Fibroblast of lung (primary cell): Measurements from ENCODE around the gene CCDC106. TPM values are rescaled to one million over a fixed set of nuclear protein-coding genes. Genes with fewer than 3 reads are reported as not detected.

ENCODE experiments used
- DNase-seq, 2 donors: peaks; one replicate each; pipeline versions ENCODE4 v3.0.0 to v3.0.0-alpha.2; 2010; ENCODE audit warnings: low read depth in 2 of 2
- H2AFZ ChIP-seq: 2 replicates; pipeline ENCODE4 v1.5.1; 2012; ENCODE audit warnings: low read length, control low read depth, inconsistent platforms
- H3K27ac ChIP-seq: 2 replicates; pipeline ENCODE4 v1.5.1; 2011; ENCODE audit warnings: low read length, control low read depth; ENCODE audit not compliant: insufficient read depth
- H3K27me3 ChIP-seq: 2 replicates; pipeline ENCODE4 v1.5.1; 2011; ENCODE audit warnings: mild to moderate bottlenecking, low read length; ENCODE audit not compliant: control insufficient read depth, insufficient read depth
- H3K36me3 ChIP-seq: 2 replicates; pipeline ENCODE4 v1.5.1; 2011; ENCODE audit warnings: low read length; ENCODE audit not compliant: control insufficient read depth, insufficient read depth
- H3K4me1 ChIP-seq: 2 replicates; pipeline ENCODE4 v1.5.1; 2011; ENCODE audit warnings: low read length; ENCODE audit not compliant: control insufficient read depth, insufficient read depth; ENCODE audit errors: extremely low read depth
- H3K4me2 ChIP-seq: 2 replicates; pipeline ENCODE4 v1.5.1; 2011; ENCODE audit warnings: low read length, control low read depth; ENCODE audit not compliant: insufficient read depth; ENCODE audit errors: extremely low read depth
- H3K4me3 ChIP-seq, 4 experiments: fragments of 200-600 bp in 1 of 4; sonication (generic) in 1 of 4; replicated peaks in 1 of 4; 2 replicates each; pipeline ENCODE4 v1.5.1; 2011 to 2016; ENCODE audit warnings: low read length in 4 of 4, low read depth in 3 of 4, mild to moderate bottlenecking in 3 of 4, control low read depth in 2 of 4, inconsistent platforms in 1 of 4, mixed read lengths in 1 of 4; ENCODE audit not compliant: insufficient read depth in 1 of 4; ENCODE audit errors: control extremely low read depth in 1 of 4
- H3K79me2 ChIP-seq: 2 replicates; pipeline ENCODE4 v1.5.1; 2012; ENCODE audit warnings: mild to moderate bottlenecking, low read length, inconsistent platforms; ENCODE audit not compliant: control insufficient read depth, insufficient read depth
- H3K9ac ChIP-seq: 2 replicates; pipeline ENCODE4 v1.5.1; 2011; ENCODE audit warnings: mild to moderate bottlenecking, low read length, control low read depth; ENCODE audit not compliant: insufficient read depth
- H3K9me3 ChIP-seq: 2 replicates; pipeline ENCODE4 v1.5.1; 2012; ENCODE audit warnings: low read depth, low read length; ENCODE audit not compliant: control insufficient read depth, insufficient read depth
- H4K20me1 ChIP-seq: 2 replicates; pipeline ENCODE4 v1.5.1; 2011; ENCODE audit warnings: low read length; ENCODE audit not compliant: control insufficient read depth, insufficient read depth; ENCODE audit errors: extremely low read depth
- CTCF ChIP-seq, 2 donors: IDR thresholded peaks in 1 of 2; conservative IDR thresholded peaks in 1 of 2; 1 replicate in 1 of 2; 2 replicates in 1 of 2; pipeline ENCODE4 v1.5.1; 2011 to 2012; ENCODE audit warnings: low read length in 2 of 2, control low read depth in 1 of 2, inconsistent platforms in 1 of 2, low read depth in 1 of 2, mild to moderate bottlenecking in 1 of 2
- EZH2 ChIP-seq: IDR thresholded peaks from 2 replicates; pipeline ENCODE4 v1.5.1; 2012; ENCODE audit warnings: low read length, control low read depth, mild to moderate bottlenecking; ENCODE audit errors: missing control alignments
- polyA plus RNA-seq, 2 donors: library from polyadenylated mRNA; depleted of rRNA in 1 of 2; stranded (reverse) in 1 of 2; unstranded in 1 of 2; fragments of >200 nt; gene quantifications; 2 replicates each; pipeline ENCODE4 v1.2.1, GENCODE V29; 2011 to 2012; ENCODE audit warnings: missing spikeins in 1 of 2
- total RNA-seq: library from RNA; depleted of rRNA; stranded (reverse); fragments of >200 nt; gene quantifications from 2 replicates; pipeline ENCODE4 v1.2.1, GENCODE V29; 2014

CCDC106 gene
- total and polyA plus RNA-seq, 2 donors (not counting 1 experiment from before 2014, with no cell fraction given) = 4.5 to 10.2 TPM

DNA sequence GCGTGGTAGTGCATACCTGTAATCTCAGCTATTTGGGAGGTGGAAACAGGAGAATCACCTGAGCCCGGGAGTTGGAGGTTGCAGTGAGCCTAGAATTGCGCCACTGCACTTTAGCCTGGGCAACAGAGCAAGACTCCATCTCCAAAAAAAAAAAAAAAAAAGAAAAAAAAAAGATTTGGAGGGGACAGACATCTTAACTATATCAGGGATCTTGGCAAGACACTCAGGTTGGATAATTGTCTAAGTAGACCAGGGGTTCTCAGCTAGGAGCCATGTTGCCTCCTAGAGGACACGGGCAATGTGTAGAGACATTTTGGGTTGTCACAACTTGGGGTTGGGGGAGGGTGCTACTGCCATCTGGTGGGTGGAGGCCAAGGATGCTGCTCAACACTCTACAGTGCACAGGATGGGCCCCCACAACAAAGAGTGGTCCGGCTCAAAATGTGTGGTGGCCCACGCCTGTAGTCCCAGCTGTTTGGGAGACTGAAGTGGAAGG, 9.1 kb upstream of the CCDC106 start:
- Histone ChIP-seq H3K36me3 (peaks cover 5% of the 10 kb centered on the region), H3K9ac (no peak overlapping the region), H3K27me3 (no peaks in the 10 kb centered on the region), H3K27ac (no peak overlapping the region), H3K4me3 (no peak overlapping the region), H3K4me2 (no peak overlapping the region), H3K9me3 (no peaks in the 10 kb centered on the region), H2AFZ (no peak overlapping the region), H3K4me1 (peaks cover 19% of the 10 kb centered on the region), H4K20me1 (no peaks in the 10 kb centered on the region), H3K79me2 (peaks cover 52% of the 10 kb centered on the region)
- TF ChIP-seq EZH2 (no peak), CTCF (conservative IDR thresholded peaks at IDR 0.05 in 1 of 2, IDR thresholded peaks at IDR 0.05 in 1 of 2; ENCODE audit: low read depth in 1 of 2, low read length in 2 of 2) (peak; percentile 46 to 48)
- DNase-seq = peak; percentile 28 to 33

GRCh38 chr19:55640043-55640576, 7.9 kb upstream of the CCDC106 start:
- no peaks in the 10 kb centered on the region for H3K9me3 ChIP-seq
- H4K20me1 ChIP-seq = no peaks in the 10 kb centered on the region
- H3K4me1 ChIP-seq = peaks cover 22% of the 10 kb centered on the region
- H3K9ac ChIP-seq = peak overlapping the region; percentile 77
- H3K27me3 ChIP-seq = no peaks in the 10 kb centered on the region
- peak overlapping the region; percentile 81 for H3K4me2 ChIP-seq
- TF ChIP-seq EZH2 (no peak), CTCF (conservative IDR thresholded peaks at IDR 0.05 in 1 of 2, IDR thresholded peaks at IDR 0.05 in 1 of 2; ENCODE audit: low read depth in 1 of 2, low read length in 2 of 2) (peak; percentile 31 to 40)
- H3K36me3 ChIP-seq = peaks cover 11% of the 10 kb centered on the region
- peak; percentile 75 to 76 for DNase-seq
- H3K27ac ChIP-seq = peak overlapping the region; percentile 66
- H3K4me3 ChIP-seq = peak overlapping the region; percentile 5 to 84 (median 46)
- H2AFZ ChIP-seq = no peak overlapping the region
- peaks cover 62% of the 10 kb centered on the region for H3K79me2 ChIP-seq

DNA sequence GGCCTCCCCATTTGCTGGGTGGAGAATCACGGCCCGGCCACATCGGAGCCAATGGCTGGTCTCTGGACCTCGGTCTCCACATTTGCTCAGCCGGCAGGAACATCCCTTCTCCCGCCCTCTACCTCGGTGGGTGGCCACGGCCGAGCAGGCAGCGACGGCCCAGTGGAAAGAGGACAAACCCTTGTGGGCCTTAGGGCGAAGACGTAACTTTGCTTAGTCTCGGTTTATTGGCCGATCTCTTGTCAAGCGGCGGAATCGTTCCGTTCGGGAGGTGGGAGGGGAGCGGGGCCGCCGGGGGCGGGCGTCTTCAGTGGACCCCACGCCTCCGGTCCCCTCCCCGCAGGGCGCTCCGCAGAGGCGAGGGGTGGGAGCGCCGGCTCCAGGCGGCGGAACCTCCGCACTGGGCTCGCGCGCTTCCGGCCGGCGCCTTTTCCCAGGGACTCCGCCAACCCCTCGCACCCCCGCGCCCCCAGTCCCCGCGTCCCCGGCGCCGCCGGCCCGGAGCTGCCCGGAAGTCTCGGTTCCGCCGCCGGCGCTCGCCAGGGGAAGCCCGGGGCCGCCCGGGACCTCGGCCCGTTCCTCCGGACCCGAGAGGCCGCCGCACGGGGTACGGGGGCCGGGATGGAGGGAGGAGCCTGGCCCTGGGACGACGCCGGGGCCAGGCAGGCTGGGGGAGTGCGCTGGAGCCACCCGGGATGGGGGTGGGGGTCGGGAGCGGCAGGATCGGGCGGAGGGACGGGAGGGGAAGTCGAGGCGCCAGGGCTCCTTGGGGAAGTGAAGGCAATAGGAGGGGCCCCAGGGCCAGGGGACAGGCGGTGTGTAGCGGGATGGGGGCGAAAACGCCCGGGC, 7.2 kb upstream of the CCDC106 start, which contains the start of gene ZNF580:
TSS of gene ZNF580 (plus strand) at position 426 of the 849 bp plus-strand sequence. CDS start 1,507 bp downstream, outside the sequence.
- H3K4me1 ChIP-seq = peaks cover 20% of the 10 kb centered on the region
- no peaks in the 10 kb centered on the region for H3K9me3 ChIP-seq
- H3K9ac ChIP-seq = peak within 1 kb of the TSS; percentile 77
- H3K36me3 ChIP-seq = peaks cover 17% of the 10 kb centered on the region
- peak within 1 kb of the TSS; percentile 74 to 92 (median 85) for H3K4me3 ChIP-seq
- peak within 1 kb of the TSS; percentile 66 for H3K27ac ChIP-seq
- peak within 1 kb of the TSS; percentile 31 for H2AFZ ChIP-seq
- no peak for TF ChIP-seq EZH2
- TF ChIP-seq CTCF (conservative IDR thresholded peaks at IDR 0.05 in 1 of 2, IDR thresholded peaks at IDR 0.05 in 1 of 2; ENCODE audit: low read depth in 1 of 2, low read length in 2 of 2) = no peak
- H3K79me2 ChIP-seq = peaks cover 59% of the 10 kb centered on the region
- H3K27me3 ChIP-seq = no peaks in the 10 kb centered on the region
- DNase-seq = peak; percentile 80 to 91
- no peaks in the 10 kb centered on the region for H4K20me1 ChIP-seq
- peak within 1 kb of the TSS; percentile 88 for H3K4me2 ChIP-seq
